Forelimb muscle (tissue), 1 donor: ENCODE results near the gene RAB13. TPM values are rescaled to one million over a fixed set of nuclear protein-coding genes. Genes with fewer than 3 reads are reported as not detected.

Experiments
- DNase-seq: peaks from one replicate; pipeline ENCODE4 v3.0.0-alpha.2; 2013; ENCODE audit warnings: low read depth
- polyA plus RNA-seq: library from polyadenylated mRNA; unstranded; fragments of 120-200 nt; gene quantifications from one replicate; pipeline ENCODE4 v1.2.1, GENCODE V29; 2013; ENCODE audit not compliant: insufficient read length

Gene RAB13
- polyA plus RNA-seq, 1 donor = 70.3 TPM

DNA sequence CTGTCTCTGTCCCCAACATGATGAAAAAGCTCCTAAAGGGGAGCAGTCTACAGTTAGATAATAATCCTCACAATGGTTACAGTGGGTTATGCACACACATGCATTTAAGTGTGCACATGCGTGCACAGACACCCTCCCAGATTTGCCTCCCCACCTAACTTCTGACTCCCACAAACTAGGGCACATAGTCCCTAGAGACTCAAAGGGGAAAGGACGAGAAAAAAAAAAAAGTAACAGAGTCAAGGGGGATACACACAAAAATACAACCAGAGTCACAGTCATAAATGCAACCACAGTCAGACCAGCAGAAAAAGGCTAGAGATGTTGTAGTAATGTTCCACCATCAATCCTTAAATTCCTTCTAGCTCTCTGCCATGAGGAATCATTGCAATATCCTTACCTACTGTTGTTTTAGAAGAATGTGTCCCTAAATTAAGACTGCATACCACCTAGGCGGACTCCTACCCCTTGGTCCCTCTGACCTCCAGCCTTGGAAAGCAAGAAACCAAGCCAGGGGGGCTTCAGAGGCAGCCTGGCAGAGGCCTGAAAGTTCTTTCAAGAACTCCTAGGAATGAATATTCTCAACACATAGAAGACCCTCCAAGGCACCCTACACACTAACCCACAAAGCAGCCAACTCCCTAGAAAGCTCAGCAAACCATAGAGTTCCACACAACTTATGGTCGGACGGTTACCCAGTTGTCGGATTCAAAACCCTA lies 29.0 kb downstream of the RAB13 start:
- DNase-seq = no peak

DNA sequence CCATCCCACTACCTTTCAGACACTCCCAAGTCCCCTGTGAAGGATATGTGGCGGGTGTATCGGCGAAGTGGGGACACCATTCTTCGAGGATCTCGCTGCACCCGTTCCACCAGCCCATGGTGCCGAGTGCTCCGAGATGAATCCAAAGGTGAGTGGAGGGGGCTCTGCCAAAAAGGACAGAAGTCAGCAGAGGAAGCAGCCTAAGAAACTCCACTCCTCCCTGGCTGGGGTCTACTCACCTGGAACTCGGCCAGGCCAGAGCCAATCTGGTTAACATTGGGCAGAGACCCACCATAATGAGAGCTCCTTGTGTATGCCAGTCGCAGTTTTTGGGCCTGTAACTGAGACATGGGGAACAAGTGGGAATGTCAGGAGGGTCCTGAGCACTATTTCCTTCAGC lies 31.3 kb downstream of the RAB13 start:
- DNase-seq = no peak

DNA sequence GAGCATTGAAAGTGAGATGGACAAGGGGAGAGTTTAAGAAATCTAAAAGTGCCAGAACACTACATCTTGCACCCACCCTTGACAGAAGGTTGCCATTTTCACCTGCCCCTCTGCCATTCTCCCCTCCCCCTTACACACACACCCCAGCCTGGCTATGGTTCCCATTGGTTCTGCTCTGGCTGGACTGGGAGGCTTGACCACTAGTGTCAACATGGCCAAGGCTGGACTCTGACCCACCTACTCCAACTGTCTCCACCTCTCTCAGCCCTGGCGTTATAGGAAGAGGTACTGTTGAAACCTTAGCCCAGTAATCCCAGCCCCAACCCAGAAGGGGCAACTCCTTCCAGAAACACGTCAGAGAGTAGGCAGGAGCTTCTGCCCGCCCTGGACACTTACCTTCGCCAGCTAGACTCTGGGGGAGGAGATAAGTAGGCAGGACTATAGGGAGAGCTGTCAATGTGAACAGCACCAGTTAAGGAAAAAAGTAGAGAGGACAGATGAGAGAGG lies 32.2 kb downstream of the RAB13 start:
- DNase-seq = no peak

DNA sequence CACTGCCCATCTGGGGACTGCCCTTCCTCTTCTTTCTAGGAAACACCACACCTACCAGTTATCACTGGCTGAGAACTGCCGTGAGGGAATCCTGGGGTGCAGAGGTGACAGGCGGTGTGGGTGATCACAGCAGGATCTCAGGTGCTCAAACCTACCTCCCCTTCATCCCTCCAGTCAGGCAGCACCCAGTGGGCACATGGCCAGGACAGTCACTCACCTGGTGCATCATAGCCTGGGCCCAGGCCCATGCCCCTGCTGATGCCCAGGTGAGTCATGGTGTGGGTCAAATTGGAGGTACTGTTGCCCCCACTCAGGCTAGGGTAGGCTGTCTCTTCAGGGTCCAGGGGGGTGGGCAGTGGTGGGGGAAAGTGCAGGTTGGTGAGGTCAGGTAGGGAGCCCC lies 34.3 kb downstream of the RAB13 start:
- no peak for DNase-seq

DNA sequence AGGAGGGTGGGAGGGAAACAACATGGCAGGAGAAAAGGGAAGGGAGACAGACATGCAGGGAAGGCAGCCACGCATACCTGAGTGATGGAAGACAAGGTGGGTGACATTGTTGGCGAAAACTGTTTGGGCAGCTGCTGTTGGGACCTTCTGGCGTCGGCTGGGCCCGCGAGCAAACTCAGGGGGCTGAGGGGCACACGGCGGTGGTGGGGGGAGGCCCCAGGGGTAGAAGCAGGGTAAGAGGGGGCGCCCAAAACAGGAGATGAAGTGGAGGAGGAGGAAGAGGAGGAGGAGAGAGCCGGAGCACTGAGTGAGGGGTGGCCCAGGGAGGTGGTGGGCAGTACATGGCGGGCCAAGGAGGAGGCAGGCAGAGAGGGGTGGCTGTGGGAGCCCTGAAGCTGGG lies 35.0 kb downstream of the RAB13 start:
- DNase-seq = no peak

DNA sequence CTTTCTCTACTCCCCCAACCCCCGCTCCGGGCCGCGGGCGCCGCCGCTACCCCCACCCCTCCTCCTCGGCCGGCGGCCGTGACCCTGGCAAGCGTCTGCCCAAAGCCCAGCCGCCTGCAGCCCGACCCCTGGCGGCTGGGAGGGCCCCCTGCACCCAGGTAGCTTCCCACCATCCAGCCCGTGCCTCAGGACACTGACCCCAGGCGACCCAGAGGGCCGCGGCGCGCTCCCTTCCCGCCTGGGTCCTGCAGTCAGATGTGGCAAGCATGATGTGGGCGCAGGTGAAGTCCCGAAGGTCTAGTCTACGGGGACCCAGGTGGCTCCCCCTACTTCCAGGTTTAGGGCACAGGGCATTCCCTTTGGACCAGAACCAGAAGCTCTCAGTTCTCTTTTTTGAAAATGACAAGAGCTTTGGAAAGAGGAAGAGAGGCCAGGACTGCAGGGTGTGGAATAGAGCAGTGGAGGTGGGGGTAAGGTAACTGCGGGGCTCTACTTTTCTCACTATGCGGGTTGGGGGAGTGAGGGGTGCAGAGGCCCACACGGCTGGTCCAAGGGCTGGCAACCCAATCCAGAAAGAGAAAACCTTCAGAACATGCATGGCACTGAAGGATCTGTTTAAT lies 39.4 kb downstream of the RAB13 start, which contains the start of gene DENND4B:
TSS of gene DENND4B (minus strand) at position 97 of the 620 bp plus-strand sequence. CDS start 2,344 bp downstream, outside the sequence.
- no peak for DNase-seq

DNA sequence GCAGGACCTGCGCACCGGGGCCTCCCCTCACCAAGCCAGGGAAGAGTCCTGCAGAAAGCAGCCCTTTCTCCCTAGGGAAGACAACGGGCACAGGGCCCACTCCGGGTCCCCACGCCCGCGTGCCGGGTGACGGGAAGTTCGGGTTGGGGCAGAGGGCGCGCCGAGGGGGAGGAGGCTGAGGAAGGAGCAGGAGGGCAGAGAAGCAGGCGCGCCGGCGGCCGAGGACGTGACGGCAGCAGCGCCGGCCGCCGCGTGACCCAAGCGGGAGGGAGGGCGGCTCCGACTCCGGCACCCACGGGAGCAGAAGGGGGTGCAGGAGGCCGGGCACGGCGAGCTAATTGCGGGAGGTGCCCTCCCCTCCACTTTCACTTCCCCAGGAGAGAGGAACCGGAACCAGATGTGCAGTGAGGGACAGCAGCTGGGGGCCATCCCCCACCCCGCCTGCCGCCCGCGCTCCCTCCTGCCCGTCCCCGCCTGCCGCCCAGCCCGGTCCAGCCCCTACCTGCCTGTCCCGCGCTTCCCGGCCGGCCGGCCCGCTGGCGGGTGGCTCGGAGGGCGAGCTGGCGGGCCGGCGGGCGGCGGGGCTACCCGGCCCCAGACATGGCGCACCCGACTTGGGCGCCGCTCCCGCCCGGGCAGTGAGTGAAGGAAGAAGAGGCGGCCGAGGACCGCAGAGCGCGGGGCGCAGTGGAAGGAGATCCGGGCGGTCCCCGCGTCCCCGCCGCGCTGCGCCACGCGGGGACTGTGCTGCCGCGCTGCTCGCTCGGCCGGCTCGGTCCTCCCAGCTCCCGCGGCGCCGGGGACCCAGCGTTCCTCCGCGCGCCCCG lies 40.1 kb downstream of the RAB13 start:
- DNase-seq = no peak

DNA sequence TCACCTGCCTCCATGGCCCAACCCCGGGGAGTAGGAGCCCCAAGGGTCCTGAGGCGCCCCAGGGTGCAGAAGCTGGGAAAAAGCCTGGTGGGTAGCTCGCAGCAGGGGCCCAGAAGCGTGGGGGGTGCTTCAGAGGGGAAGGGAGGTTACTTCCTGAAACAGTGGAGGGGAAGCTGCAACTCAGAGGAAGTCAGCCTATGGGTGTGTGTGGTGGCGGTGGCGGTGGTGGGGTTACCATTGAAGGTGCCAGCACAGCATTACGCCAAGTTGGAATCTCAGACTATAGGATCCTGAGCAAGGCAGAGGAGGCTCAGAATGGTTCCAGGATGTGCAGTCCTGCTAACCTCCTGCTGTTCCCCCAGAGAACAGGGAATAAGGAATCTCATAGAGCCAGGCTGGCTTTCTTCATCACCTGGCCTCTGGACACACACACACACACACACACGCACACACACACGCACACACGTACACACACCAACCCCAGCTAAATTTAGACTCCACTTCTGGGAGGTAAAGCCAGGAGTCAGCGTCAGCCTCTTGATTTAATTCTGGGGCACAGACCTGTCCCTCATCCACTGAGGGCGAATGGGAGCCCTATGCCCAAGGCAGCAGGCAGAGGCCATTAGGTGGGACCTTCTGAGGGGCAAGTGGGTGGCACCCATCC lies 40.9 kb downstream of the RAB13 start:
- no peak for DNase-seq

DNA sequence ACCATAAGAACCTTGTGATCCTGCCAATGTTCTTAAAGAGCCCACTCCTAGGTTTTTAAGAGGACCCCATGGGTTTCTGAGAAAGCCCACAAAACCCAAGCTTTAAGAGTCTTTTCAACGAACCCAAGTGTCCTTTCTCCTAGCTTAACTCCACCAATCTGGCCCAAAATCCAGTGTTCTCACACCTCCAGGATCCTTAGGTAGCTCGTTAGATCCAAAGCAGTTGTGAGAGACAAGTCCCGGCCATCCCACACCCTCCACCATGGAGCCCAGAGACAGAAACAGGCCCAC lies 41.4 kb downstream of the RAB13 start:
- no peak for DNase-seq

DNA sequence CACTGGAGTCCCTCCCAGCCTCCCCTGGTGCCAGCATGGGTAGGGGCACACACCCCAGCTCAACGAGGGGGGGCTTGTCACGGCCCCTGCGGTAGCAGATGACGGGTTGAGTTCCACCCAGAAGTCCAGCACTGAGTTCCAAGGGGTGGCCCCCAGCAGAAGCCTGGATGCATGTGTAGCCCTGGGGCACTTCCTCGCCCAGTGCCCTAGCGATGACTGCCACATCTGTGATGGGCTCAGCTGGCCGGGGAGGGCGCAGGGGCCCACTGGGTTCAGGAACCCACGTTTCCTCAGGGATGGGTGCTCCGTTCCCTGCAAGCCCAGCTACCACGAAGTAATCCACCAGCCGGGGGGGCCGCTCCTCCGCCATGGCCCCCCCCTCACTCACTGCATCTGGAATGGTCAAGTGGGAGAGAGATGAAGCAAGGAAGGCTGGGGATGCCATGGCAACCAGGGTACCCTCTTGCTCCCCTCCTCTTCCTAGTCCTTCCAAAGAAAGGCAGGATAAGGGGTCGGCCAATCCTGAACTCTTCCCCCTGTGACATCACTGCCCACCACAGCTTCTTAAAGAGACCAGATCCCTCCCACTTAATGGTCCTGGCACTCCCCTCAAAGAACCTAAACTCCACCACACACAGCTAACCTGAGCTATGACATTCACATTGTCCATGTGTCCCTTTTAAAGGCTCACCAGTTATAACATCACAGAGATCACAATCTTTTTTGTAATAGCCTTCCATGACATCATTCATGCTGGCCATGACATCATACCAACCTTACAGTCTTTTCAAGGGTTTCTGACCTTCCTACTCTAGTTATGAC lies 41.9 kb downstream of the RAB13 start:
- no peak for DNase-seq

DNA sequence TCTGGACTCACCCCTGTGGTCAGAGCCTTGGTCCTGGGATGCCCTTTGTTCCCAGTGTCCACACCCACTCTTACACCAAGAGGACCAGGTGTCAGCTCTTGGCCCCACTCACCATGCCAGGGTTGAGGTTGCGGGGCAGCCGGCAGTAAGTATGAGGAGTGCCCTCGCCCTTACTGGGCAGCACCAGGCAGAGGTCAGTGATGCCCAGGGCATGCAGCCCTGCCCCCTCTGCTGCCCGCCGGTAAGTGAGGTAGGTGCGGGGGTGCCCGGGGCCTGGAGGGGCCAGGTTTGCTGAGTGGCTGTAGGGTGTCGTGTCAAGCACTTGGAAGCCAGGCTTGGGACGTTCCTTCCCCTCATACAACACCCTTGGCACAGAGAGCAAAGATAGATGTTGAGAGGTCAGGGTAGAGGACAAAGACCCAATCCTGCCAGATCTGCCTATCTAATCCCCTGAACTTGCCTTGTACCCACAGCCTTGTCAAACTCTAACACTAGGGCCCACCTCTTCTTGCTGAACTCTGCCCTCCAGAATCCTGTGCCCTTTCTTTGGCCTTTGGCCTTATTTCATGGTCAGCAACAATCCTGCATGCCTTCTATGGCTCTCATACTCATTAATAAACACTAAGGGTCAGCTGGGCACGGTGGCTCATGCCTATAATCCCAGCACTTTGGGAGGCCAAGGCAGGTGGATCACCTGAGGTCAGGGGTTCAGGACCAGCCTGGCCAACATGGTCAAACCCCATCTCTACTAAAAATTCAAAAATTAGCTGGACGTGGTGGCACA lies 43.2 kb downstream of the RAB13 start:
- no peak for DNase-seq

DNA sequence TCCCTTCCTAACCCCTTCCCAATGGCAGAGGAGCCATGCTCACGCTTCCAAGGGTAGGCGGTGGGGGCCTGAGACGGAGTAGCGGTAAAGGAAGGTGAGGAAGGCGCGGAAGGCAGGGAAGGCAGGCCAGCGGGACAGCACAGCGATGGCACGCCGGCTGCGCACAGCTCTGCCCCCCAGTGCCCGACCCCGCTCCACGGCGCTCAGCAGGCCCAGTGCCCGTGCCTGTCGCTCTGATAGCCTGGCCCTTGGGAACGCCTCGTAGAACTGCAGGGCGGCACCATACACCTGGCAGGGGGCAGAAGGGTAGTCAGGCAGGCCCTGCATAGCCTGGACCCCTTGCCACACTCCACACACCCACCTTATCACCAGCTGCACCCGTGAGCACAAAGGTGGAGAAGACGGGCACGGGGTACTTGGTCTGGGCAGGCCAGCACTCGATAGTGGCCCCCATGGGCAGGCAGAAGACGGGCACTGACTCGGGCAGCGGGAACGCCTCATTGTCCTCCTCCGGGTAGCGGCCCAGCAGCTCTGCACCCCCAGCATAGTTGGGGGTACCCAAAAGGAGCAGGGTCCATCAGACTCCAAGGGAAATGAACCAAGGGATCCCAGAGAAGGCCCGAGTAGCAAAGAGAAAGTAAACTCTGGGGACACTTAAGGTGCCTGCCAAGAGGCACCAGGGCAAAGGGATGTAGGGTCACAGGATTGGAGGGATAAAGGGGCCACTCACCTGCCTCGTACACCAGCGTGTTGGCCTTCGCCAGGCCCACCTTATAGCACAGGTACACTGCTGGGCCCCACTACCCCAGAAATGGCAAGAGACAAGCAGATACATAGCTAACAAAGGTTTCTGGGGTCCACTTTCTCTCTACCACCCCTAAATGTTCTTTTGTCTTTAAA lies 44.1 kb downstream of the RAB13 start:
- DNase-seq = no peak

DNA sequence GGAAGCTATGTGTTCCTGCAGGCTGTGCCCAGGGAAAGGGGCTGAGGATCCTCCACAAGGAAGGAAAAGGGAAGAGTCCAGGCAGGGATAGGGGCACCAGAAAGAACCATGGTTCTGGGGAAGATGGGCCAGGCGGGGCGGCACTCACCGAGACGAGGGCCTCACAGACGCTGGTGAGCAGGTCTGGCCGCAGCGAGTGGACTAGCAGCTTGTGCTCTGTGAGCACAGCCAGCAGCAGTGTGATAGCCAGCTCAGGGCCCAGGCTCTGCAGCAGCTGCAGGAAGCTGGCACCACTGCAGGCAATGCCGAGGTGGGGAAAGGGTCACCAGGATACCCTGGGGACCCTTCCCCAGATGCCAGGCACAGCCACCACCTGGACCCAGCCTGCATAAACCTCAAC lies 45.4 kb downstream of the RAB13 start:
- DNase-seq = no peak

DNA sequence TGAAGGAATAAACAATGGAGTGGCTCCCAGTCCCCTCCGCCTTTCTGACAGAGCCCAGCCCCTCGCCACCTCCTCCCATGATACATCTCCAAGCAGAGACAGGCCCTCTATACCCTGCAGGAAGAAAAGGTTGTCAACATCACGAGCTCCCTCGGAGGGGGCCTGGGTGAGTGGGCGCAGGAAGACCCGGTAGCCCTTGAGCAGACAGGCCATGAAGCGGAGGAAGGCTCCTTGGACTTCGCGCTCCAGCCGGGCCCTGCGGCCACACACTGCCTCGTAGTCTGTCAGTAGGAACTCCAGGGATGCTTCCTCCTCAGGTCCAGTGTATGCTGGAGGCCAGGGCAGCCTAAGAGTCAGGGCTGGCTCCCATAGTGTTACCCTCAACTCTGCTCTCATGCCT lies 46.7 kb downstream of the RAB13 start:
- no peak for DNase-seq

DNA sequence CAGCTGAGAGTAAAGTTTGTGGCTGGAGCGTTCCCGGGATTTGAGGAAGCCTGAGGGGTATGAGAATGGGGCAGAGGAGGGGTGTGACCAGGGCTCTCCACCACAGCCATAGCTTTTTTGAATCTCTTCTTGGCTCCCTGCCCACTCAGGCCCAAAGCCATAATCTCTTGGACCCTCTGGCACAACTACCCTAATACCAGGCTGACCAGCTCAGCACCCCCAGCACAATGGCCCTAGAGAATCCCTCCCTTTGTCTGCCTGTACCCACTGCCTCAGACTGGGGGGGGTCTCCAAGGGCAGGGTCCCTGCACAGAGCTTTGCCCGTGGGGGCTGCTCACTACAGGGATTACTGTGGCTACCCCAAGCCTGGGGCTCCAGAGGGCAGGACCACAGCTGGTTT lies 47.1 kb downstream of the RAB13 start:
- DNase-seq = no peak

DNA sequence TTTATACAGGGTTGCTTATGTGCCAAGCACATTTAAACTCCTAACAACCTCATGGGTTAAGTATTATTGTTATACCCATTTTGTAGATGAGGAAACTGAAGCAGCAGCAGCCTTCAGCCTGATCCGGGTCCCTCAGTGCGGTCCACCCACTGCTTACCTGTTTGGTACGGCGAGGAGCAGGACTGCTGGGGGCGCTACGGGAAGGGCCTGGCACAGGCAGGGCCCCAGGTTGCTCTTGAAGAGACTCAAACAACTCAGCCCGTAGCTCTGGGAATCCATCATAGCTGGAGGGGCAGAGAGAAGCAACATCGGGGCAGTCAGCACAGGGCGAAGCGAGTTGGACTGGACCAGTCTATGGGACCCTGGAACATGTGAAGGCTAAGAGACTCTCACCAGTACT lies 48.8 kb downstream of the RAB13 start:
- DNase-seq = no peak

DNA sequence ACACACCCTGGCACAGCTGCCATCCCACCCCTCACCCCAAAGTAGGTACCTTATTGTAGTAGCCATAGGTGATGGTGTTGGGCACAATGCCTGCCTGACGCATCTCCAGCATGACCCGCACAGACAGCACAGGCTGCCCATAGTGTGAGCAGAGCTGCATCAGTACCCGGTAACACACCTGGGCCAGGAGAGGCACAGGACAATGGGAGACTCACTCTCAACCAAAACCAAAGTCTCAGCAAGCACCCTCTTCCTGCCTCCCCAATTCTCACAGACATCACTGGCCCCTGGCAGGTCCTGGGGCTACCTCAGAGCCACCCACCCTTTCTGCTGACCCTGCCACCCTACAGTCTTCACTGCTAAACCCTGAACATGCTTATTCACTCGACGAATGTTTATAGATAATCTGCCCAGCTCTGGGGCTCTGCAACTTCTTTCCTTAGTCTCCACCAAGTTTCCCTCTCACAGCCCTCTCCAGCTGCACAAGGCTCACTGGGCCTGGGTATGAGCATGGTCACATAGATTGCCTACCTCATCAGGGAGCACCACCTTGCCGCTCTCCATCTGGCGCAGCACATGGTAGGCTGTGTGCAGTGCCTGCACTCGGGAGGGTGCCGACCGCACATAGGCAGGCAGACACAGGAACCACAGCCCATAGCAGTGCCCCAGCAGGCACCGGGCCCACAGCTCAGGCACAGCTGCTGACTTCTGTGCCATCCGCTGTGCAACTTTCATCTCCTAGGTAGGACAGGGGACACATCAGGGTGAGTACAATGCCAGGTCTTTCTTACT lies 49.9 kb downstream of the RAB13 start:
- DNase-seq = no peak

DNA sequence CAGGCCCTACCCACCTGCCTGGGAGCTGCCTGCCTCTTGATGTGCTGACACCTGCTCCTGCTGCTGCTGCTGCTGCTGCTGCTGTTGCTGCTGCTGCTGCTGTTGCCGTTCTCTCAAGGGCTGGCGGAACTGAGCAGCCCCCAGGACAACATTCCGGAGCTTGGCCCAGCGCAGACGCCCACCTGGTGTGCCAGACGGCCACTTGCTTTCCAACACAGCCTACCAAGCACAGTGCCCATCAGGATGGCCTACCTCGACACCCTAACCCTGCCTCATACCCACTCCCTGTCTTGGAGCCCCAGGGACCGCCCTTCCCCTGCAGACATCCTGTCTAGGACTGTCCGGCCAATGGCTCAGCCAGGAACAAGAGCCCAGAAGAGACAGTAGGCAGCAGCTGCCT lies 51.4 kb downstream of the RAB13 start:
- no peak for DNase-seq

DNA sequence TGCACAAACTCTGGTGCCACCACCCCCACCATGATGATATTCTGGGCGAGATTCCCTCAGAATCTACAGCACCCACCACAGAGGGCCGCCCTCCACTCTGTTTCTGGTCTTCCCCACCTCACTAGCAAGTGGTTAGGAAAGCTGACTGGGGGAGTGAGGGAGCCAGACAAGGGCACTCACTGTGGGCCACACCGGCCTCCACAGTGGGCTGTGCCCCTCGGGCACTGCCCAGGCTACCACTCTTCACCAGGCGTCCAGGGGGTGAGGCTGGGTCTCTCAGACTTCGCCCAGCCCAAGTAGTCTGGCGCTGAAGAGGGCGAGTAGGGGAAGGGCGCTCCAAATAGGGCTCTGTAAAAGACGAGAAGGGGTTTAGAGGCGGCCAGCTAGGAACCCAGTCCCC lies 52.2 kb downstream of the RAB13 start:
- no peak for DNase-seq
